Stimulated activated CD4-positive, alpha-beta T cell treated with anti-CD3 and anti-CD28 coated beads, Interleukin-4, amount 100 ng/mL, for 24 hours (primary cell): ENCODE data around the gene LIN37.
A peak's percentile ranks its signal among the peaks of the same experiment; 100 is the strongest.
"Not testable (repeated sequence)": the region's sequence is repeated elsewhere in the genome, so short reads cannot be mapped to it uniquely, and the experiment has no call there.

Source experiments
- DNase-seq: peaks from one replicate; pipeline ENCODE4 v3.0.0-alpha.2; 2020

Gene LIN37

GRCh38 chr19:35754370-35755130 is 6.2 kb downstream of the LIN37 start:
- DNase-seq: no peak

- no peak for DNase-seq
Observed at GRCh38 chr19:35755131-35755549, 6.8 kb downstream of the LIN37 start.

- DNase-seq: peak; percentile 55
Observed at GRCh38 chr19:35755550-35756376, 7.4 kb downstream of the LIN37 start.

- no peak for DNase-seq
Observed at GRCh38 chr19:35756377-35757230, 8.2 kb downstream of the LIN37 start, which contains the start of gene HSPB6. Gene HSPB6 (minus strand): TSS chr19:35757029. CDS start chr19:35757008, 21 bp downstream.

GRCh38 chr19:35757231-35757748 is 8.9 kb downstream of the LIN37 start:
- no peak for DNase-seq

- peak; percentile 98 for DNase-seq
Observed at GRCh38 chr19:35757749-35758608, 9.6 kb downstream of the LIN37 start, which contains the start of gene PROSER3. Gene PROSER3 (plus strand): TSS chr19:35758176. CDS start chr19:35758216, 40 bp downstream.

GRCh38 chr19:35759697-35760096 is 11.3 kb downstream of the LIN37 start:
- no peak for DNase-seq

GRCh38 chr19:35760711-35761349 is 12.5 kb downstream of the LIN37 start:
- DNase-seq: no peak

GRCh38 chr19:35764432-35765315 is 16.3 kb downstream of the LIN37 start:
- DNase-seq: no peak

- DNase-seq: no peak
Observed at GRCh38 chr19:35766571-35767104, 18.3 kb downstream of the LIN37 start.

- no peak for DNase-seq
Observed at GRCh38 chr19:35767288-35768081, 19.1 kb downstream of the LIN37 start.

GRCh38 chr19:35768082-35768421 is 19.7 kb downstream of the LIN37 start:
- no peak for DNase-seq

GRCh38 chr19:35772362-35772761 is 24.0 kb downstream of the LIN37 start:
- not testable (repeated sequence) for DNase-seq

- DNase-seq: no peak
Observed at GRCh38 chr19:35773020-35773806, 24.8 kb downstream of the LIN37 start.

- DNase-seq: no peak
Observed at GRCh38 chr19:35774274-35775045, 26.1 kb downstream of the LIN37 start.

- no peak for DNase-seq
Observed at GRCh38 chr19:35775046-35775297, 26.6 kb downstream of the LIN37 start.

GRCh38 chr19:35775298-35776101 is 27.1 kb downstream of the LIN37 start, which contains the start of gene ARHGAP33:
Gene ARHGAP33 (plus strand): TSS chr19:35775564. CDS start chr19:35775659, 95 bp downstream.
- peak; percentile 99 for DNase-seq
